KOPT-K1 (cell line): ENCODE data around the gene COPG1.
"Not testable (repeated sequence)": the region's sequence is repeated elsewhere in the genome, so short reads cannot be mapped to it uniquely, and the experiment has no call there.

Source experiments
- H3K27ac ChIP-seq: fragments of 200-600 bp; sonication (generic); 2 replicates; pipeline ENCODE4 v1.5.1; 2016; ENCODE audit warnings: antibody characterized with exemption, mild to moderate bottlenecking, low read depth, low read length; ENCODE audit not compliant: poor library complexity, severe bottlenecking
- H3K36me3 ChIP-seq: fragments of 200-600 bp; sonication (generic); 2 replicates; pipeline ENCODE4 v1.5.1; 2017; ENCODE audit warnings: antibody characterized with exemption, mild to moderate bottlenecking, low read length, moderate library complexity; ENCODE audit not compliant: insufficient read depth
- H3K9me3 ChIP-seq: fragments of 200-600 bp; sonication (generic); 2 replicates; pipeline ENCODE4 v1.5.1; 2017; ENCODE audit warnings: antibody characterized with exemption, low read length, mild to moderate bottlenecking; ENCODE audit not compliant: insufficient read depth, poor library complexity, severe bottlenecking

COPG1 gene

GRCh38 chr3:129249284-129250065 lies at the start of gene COPG1:
Gene COPG1, plus strand, starts transcription at chr3:129249606. Its CDS starts 104 bp downstream, at chr3:129249710.
- peaks cover 32% of the 10 kb centered on the region for H3K36me3 ChIP-seq
- peak within 1 kb of the TSS; percentile 89 for H3K27ac ChIP-seq
- no peaks in the 10 kb centered on the region for H3K9me3 ChIP-seq

GRCh38 chr3:129204473-129204872 lies 44.9 kb upstream of the COPG1 start:
- Histone ChIP-seq H3K36me3 (no peaks in the 10 kb centered on the region), H3K9me3 (no peaks in the 10 kb centered on the region), H3K27ac (no peak overlapping the region)

GRCh38 chr3:129205109-129205832 lies 44.1 kb upstream of the COPG1 start:
- H3K36me3 ChIP-seq = no peaks in the 10 kb centered on the region
- no peaks in the 10 kb centered on the region for H3K9me3 ChIP-seq
- H3K27ac ChIP-seq = no peak overlapping the region

- no peaks in the 10 kb centered on the region for H3K9me3 ChIP-seq
- H3K27ac ChIP-seq = no peak overlapping the region
- no peaks in the 10 kb centered on the region for H3K36me3 ChIP-seq
Observed at GRCh38 chr3:129207479-129207878, 41.9 kb upstream of the COPG1 start.

- Histone ChIP-seq H3K27ac (no peak overlapping the region), H3K36me3 (no peaks in the 10 kb centered on the region), H3K9me3 (no peaks in the 10 kb centered on the region)
Observed at GRCh38 chr3:129211345-129211744, 38.1 kb upstream of the COPG1 start.

GRCh38 chr3:129211772-129212171 lies 37.6 kb upstream of the COPG1 start:
- Histone ChIP-seq H3K27ac (no peak overlapping the region), H3K9me3 (no peaks in the 10 kb centered on the region), H3K36me3 (no peaks in the 10 kb centered on the region)

GRCh38 chr3:129213238-129213637 lies 36.2 kb upstream of the COPG1 start:
- H3K9me3 ChIP-seq = no peaks in the 10 kb centered on the region
- H3K27ac ChIP-seq = no peak overlapping the region
- no peaks in the 10 kb centered on the region for H3K36me3 ChIP-seq

- Histone ChIP-seq H3K27ac (no peak overlapping the region), H3K9me3 (no peaks in the 10 kb centered on the region), H3K36me3 (no peaks in the 10 kb centered on the region)
Observed at GRCh38 chr3:129218742-129219141, 30.7 kb upstream of the COPG1 start.

- not testable (repeated sequence) for H3K27ac ChIP-seq, H3K9me3 ChIP-seq, H3K36me3 ChIP-seq
Observed at GRCh38 chr3:129224387-129224786, 25.0 kb upstream of the COPG1 start.

- no peaks in the 10 kb centered on the region for H3K9me3 ChIP-seq
- H3K36me3 ChIP-seq = no peaks in the 10 kb centered on the region
- H3K27ac ChIP-seq = no peak overlapping the region
Observed at GRCh38 chr3:129224984-129225393, 24.4 kb upstream of the COPG1 start.

GRCh38 chr3:129226374-129226773 lies 23.0 kb upstream of the COPG1 start:
- Histone ChIP-seq H3K9me3 (no peaks in the 10 kb centered on the region), H3K27ac (no peak overlapping the region), H3K36me3 (no peaks in the 10 kb centered on the region)

- Histone ChIP-seq H3K27ac (no peak overlapping the region), H3K36me3 (no peaks in the 10 kb centered on the region), H3K9me3 (no peaks in the 10 kb centered on the region)
Observed at GRCh38 chr3:129228891-129229585, 20.4 kb upstream of the COPG1 start.

GRCh38 chr3:129230311-129231019 lies 18.9 kb upstream of the COPG1 start:
- no peak overlapping the region for H3K27ac ChIP-seq
- H3K9me3 ChIP-seq = no peaks in the 10 kb centered on the region

GRCh38 chr3:129231331-129232119 lies 17.9 kb upstream of the COPG1 start:
- Histone ChIP-seq H3K27ac (no peak overlapping the region), H3K9me3 (no peaks in the 10 kb centered on the region), H3K36me3 (no peaks in the 10 kb centered on the region)

More at GRCh38 chr3:129230311-129231019, 18.9 kb upstream of the COPG1 start:
- no peaks in the 10 kb centered on the region for H3K36me3 ChIP-seq
